VCaP (cell line): Measurements from ENCODE around the gene SERPINA6.
"Not testable (repeated sequence)": the region's sequence is repeated elsewhere in the genome, so short reads cannot be mapped to it uniquely, and the experiment has no call there.

Experiments used
- H3K27ac ChIP-seq: fragments of 450-650 bp; 2 replicates; pipeline ENCODE4 v1.5.1; 2017
- CTCF ChIP-seq: fragments of 450-650 bp; conservative IDR thresholded peaks from 2 replicates; pipeline ENCODE4 v1.5.1; 2017; ENCODE audit warnings: mild to moderate bottlenecking, moderate library complexity

The SERPINA6 gene

GRCh38 chr14:94290197-94290596, 32.9 kb downstream of the SERPINA6 start:
- no peak for TF ChIP-seq CTCF
- no peak overlapping the region for H3K27ac ChIP-seq

- TF ChIP-seq CTCF: no peak
- H3K27ac ChIP-seq: no peak overlapping the region
Measured at GRCh38 chr14:94288610-94289465, 34.3 kb downstream of the SERPINA6 start.

GRCh38 chr14:94285158-94285557, 38.0 kb downstream of the SERPINA6 start:
- no peak for TF ChIP-seq CTCF
- H3K27ac ChIP-seq: no peak overlapping the region

DNA sequence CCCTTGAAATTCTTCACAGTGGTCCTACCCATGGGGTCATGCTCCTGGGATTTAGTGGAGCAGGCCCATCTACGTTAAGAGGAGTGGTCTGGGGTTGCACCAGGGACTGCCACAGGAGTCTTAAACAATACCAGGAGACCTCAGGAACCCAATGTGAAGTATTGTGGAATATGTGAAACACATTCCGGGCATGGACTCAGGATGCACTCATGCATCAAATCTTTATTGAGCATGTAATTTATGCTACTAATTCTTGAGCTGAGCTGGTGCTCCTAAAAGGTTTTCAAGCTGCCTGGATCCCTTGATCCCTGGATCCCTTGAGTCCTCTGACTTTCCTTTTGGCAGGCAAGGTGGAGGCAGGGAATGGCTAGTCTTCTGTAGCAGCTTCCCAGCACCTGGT, 38.9 kb downstream of the SERPINA6 start:
- TF ChIP-seq CTCF: no peak
- H3K27ac ChIP-seq: no peak overlapping the region

GRCh38 chr14:94282991-94283723, 40.0 kb downstream of the SERPINA6 start:
- no peak overlapping the region for H3K27ac ChIP-seq
- TF ChIP-seq CTCF: no peak

DNA sequence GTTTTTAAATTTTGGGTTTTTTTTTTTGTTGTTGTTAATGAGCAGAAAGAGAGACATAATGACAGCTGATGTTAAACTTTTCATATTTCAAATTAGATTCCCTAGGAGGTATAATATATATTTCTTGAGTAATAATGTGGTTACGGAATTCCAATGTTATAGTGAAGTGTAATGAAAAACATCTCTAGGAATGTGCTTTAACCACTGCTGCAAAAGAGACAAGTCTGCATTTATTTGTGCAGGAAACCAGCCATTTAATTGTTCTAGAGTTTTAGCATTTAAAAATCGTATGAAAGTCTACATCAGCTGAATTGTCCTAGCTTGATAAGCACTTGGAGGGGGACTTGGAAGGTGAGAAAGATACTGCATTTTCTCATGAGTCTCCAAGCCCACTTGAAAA, 44.4 kb downstream of the SERPINA6 start:
- TF ChIP-seq CTCF: no peak
- no peak overlapping the region for H3K27ac ChIP-seq

DNA sequence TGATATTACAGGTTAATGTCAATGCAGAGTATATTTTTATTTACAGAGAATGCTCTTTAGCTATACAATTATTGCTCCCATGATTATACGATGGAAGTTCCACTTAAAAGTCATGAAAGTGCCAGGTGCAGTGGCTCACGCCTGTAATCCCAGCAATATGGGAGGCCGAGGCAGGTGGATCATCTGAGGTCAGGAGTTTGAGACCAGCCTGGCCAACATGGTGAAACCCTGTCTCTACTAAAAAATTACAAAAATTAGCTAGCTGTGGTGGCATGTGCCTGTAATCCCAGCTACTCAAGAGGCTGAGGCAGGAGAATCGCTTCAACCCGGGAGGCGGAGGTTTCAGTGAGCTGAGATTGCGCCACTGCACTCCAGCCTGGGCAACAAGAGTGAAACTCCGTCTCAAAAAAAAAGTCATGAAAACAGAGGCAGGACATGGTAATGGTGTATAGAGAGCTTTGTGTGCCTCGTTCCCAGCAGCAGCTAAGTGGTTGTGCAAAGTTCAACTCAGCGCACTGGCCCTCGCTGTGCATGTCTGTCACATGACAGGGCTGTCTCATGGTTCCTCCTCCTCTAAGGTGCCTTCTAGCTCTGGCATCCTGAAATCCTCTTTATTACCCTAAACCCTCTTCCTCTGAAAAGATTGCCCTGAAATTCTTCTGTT, 46.1 kb downstream of the SERPINA6 start:
- H3K27ac ChIP-seq: not testable (repeated sequence)
